Measurements from ENCODE around the gene N4BP2L1. TPM values are rescaled to one million over a fixed set of nuclear protein-coding genes. Genes with fewer than 3 reads are reported as not detected.

The N4BP2L1 gene
- total and polyA plus RNA-seq, 7 donors: 2.7 to 7.3 (median 3.4) TPM

- no peak for TF ChIP-seq CTCF (IDR thresholded peaks at IDR 0.05)
- intact Hi-C loops (cut with DNase I): loop anchor here (5.0 to 10.0 kb wide), 2 partner anchors 108 to 111 kb away; partner anchors contain the start of gene N4BP2L2 (in 2 of the 2)
- H3K27ac ChIP-seq: peak overlapping the region; percentile 88
- H3K27me3 ChIP-seq (ENCODE audit: insufficient read depth in 3 of 3, low read length in 2 of 3): no peaks in the 10 kb centered on the region
- no peaks in the 10 kb centered on the region for H3K9me3 ChIP-seq
- H3K36me3 ChIP-seq (ENCODE audit: insufficient read depth in 1 of 2, low read depth in 1 of 2): peaks cover 0 to 20% of the 10 kb centered on the region in 2 donors
- peak overlapping the region; percentile 84 for H3K4me3 ChIP-seq
- no peak for DNase-seq
- peaks cover 11% of the 10 kb centered on the region for H3K4me1 ChIP-seq
- WGBS, 3 donors: 27 to 41% (median 30%) methylated on average over 19 of the region's 19 CpGs
- peak; percentile 6 to 28 (median 12) for ATAC-seq
Observed at GRCh38 chr13:32426191-32426989, 1.5 kb downstream of the N4BP2L1 start.

- intact Hi-C loops (cut with DNase I): loop anchor here (5.0 to 10.0 kb wide), 2 partner anchors 110 to 112 kb away; partner anchors contain the start of gene N4BP2L2 (in 2 of the 2)
- no peak for TF ChIP-seq CTCF (IDR thresholded peaks at IDR 0.05)
- DNase-seq (no peak), ATAC-seq (no peak)
- peaks cover 11% of the 10 kb centered on the region for H3K4me1 ChIP-seq
- peaks cover 0 to 13% of the 10 kb centered on the region in 2 donors for H3K36me3 ChIP-seq (ENCODE audit: insufficient read depth in 1 of 2, low read depth in 1 of 2)
- peaks cover 0 to 1% (median 0%) of the 10 kb centered on the region in 3 donors for H3K27me3 ChIP-seq (ENCODE audit: insufficient read depth in 3 of 3, low read length in 2 of 3)
- H3K4me3 ChIP-seq: no peak overlapping the region
- H3K27ac ChIP-seq: no peak overlapping the region
- no peaks in the 10 kb centered on the region for H3K9me3 ChIP-seq
- 53 to 73% (median 70%) methylated on average over 7 of the region's 7 CpGs for WGBS, 3 donors
Observed at GRCh38 chr13:32425158-32425557, 2.8 kb downstream of the N4BP2L1 start.

- no peaks in the 10 kb centered on the region for H3K9me3 ChIP-seq
- intact Hi-C loops (cut with DNase I): loop anchor here in 1 of 2 donors (10.0 kb wide), 1 partner anchor 111 kb away; the partner anchor contains the start of gene N4BP2L2
- H3K27ac ChIP-seq: no peak overlapping the region
- no peak overlapping the region for H3K4me3 ChIP-seq
- WGBS, 3 donors: 89 to 95% (median 89%) methylated on average over 3 of the region's 3 CpGs
- TF ChIP-seq CTCF (IDR thresholded peaks at IDR 0.05): no peak
- ATAC-seq: no peak
- H3K4me1 ChIP-seq: peaks cover 7% of the 10 kb centered on the region
- H3K36me3 ChIP-seq (ENCODE audit: insufficient read depth in 1 of 2, low read depth in 1 of 2): no peaks in the 10 kb centered on the region
- H3K27me3 ChIP-seq (ENCODE audit: insufficient read depth in 3 of 3, low read length in 2 of 3): peaks cover 0 to 1% (median 0%) of the 10 kb centered on the region in 3 donors
- DNase-seq: no peak
Observed at GRCh38 chr13:32423592-32423991, 4.3 kb downstream of the N4BP2L1 start.

- intact Hi-C loops (cut with DNase I): loop anchor here in 1 of 2 donors (10.0 kb wide), 1 partner anchor 115 kb away; the partner anchor contains the start of gene N4BP2L2
- no peak overlapping the region for H3K4me3 ChIP-seq
- H3K36me3 ChIP-seq (ENCODE audit: insufficient read depth in 1 of 2, low read depth in 1 of 2): no peaks in the 10 kb centered on the region
- no peak for DNase-seq
- H3K27me3 ChIP-seq (ENCODE audit: insufficient read depth in 3 of 3, low read length in 2 of 3): peaks cover 0 to 1% (median 0%) of the 10 kb centered on the region in 3 donors
- H3K27ac ChIP-seq: no peak overlapping the region
- WGBS, 3 donors: 69 to 90% (median 83%) methylated on average over 2 of the region's 2 CpGs
- no peak for TF ChIP-seq CTCF (IDR thresholded peaks at IDR 0.05)
- peak in 3 of 4 donors; percentile 11 to 29 (median 23) for ATAC-seq
- no peaks in the 10 kb centered on the region for H3K4me1 ChIP-seq
- H3K9me3 ChIP-seq: no peaks in the 10 kb centered on the region
Observed at GRCh38 chr13:32419862-32420261, 8.1 kb downstream of the N4BP2L1 start.

Data from psoas muscle (tissue), 8 donors.